ENCODE results near the gene ZFP36L1. TPM values are rescaled to one million over a fixed set of nuclear protein-coding genes. Genes with fewer than 3 reads are reported as not detected.

ZFP36L1 gene
- total and polyA plus RNA-seq, 7 donors, result 45.4 to 225 (median 117) TPM

DNA sequence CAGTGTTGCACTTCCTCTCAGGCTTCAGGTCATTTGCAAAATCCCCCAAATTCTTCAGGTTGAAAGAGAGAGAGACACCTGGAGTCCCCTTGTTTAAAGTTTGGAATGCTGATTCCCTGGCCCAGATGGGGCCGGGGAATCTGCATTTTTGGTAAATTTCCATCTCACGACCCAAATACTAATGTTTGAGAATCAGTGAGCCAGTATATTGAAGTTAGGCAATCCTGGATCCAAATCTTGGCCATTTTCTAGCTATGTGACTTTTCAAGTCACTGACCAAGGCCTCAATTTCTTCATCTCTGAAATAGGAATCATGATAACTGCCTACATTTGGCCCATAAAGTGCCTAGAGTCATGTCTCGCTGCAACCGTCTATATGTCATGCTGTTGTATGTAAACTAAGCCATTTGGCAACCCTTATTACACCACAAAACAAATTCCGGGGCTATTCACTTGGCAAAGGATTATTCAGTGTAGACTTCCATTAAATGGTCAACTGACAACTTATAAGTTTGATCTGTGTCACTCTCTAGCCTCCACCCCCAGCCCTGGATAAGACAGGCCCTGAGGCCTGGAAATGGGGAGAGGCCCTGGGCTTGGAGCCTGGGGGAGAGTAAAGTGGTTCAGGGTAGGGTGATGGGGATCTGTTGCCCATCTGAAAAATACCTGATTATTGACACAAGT is 3.7 kb upstream of the ZFP36L1 start:
- DNase-seq, result no peak
- H3K27ac ChIP-seq, result peak overlapping the region; percentile 100
- peaks cover 11% of the 10 kb centered on the region for H3K9me3 ChIP-seq
- ATAC-seq, result no peak
- no peaks in the 10 kb centered on the region for H3K4me1 ChIP-seq
- TF ChIP-seq, protein P1, sequence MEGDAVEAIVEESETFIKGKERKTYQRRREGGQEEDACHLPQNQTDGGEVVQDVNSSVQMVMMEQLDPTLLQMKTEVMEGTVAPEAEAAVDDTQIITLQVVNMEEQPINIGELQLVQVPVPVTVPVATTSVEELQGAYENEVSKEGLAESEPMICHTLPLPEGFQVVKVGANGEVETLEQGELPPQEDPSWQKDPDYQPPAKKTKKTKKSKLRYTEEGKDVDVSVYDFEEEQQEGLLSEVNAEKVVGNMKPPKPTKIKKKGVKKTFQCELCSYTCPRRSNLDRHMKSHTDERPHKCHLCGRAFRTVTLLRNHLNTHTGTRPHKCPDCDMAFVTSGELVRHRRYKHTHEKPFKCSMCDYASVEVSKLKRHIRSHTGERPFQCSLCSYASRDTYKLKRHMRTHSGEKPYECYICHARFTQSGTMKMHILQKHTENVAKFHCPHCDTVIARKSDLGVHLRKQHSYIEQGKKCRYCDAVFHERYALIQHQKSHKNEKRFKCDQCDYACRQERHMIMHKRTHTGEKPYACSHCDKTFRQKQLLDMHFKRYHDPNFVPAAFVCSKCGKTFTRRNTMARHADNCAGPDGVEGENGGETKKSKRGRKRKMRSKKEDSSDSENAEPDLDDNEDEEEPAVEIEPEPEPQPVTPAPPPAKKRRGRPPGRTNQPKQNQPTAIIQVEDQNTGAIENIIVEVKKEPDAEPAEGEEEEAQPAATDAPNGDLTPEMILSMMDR (IDR thresholded peaks at IDR 0.05), result no peak
- intact Hi-C loops (cut with DNase I), result loop anchor here (1.0 to 2.0 kb wide), 2 partner anchors 16 to 20 kb away; no protein-coding TSS in a partner anchor
- peaks cover 0 to 9% of the 10 kb centered on the region in 2 donors for H3K36me3 ChIP-seq (ENCODE audit: insufficient read depth in 1 of 2, low read depth in 1 of 2)
- no peaks in the 10 kb centered on the region for H3K27me3 ChIP-seq (ENCODE audit: insufficient read depth in 3 of 3, low read length in 2 of 3)
- peak overlapping the region; percentile 91 for H3K4me3 ChIP-seq
- 58 to 71% (median 60%) methylated on average over 5 of the region's 5 CpGs for WGBS, 3 donors

DNA sequence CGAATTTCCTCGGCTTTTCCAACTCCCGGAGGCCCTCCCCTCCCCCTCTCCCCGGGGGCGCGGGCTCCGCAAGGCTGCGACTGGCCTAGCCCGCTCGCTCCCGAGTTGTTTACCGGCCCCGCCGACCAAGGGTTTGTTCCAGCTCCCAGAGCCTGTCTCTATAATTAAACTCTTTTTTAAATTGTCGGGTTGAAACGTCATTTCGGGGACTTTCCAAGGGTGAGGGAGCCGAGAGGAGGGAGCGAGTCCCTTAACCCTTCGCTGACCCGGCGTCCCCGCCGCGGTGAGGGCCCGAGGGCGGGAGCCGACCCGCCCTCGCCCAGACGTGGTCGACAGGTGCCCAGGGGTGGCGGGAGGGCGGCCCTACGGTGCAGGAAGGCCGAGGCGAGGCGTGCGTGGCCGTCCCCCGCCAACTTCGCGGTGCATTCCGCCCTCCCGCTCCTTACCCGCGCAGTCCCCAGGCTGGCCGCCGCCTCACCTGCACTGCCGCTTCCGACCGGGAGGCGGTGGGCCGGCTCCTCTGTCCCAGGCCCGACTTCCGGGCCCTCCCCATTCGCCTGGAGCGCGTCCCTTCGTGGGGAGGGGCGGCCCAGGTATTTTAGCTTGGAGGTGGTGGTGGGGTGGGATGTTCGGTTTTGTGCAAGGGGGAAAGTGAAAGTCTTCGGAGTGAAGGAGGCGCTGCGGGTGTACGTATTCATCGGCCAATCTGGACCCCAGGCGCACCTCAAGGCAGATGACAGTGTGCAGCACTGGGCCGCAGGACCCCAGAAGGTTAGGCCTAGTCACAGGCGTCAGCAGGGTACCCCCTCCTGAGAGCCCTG is 2.9 kb upstream of the ZFP36L1 start:
- DNase-seq (peak; percentile 85 to 93), ATAC-seq (peak; percentile 59 to 64 (median 62))
- Histone ChIP-seq H3K36me3 (ENCODE audit: insufficient read depth in 1 of 2, low read depth in 1 of 2) (peaks cover 5 to 17% of the 10 kb centered on the region in 2 donors), H3K27me3 (ENCODE audit: insufficient read depth in 3 of 3, low read length in 2 of 3) (no peaks in the 10 kb centered on the region), H3K4me1 (no peaks in the 10 kb centered on the region), H3K27ac (peak overlapping the region; percentile 100), H3K9me3 (peaks cover 3% of the 10 kb centered on the region), H3K4me3 (peak overlapping the region; percentile 91)
- 2 to 3% (median 2%) methylated on average over 61 to 70 of the region's 70 CpGs for WGBS, 3 donors
- TF ChIP-seq, protein P1 (IDR thresholded peaks at IDR 0.05), result peak; percentile 80
- intact Hi-C loops (cut with DNase I), result loop anchor here (1.0 to 2.0 kb wide), 2 partner anchors 17 to 20 kb away; no protein-coding TSS in a partner anchor

DNA sequence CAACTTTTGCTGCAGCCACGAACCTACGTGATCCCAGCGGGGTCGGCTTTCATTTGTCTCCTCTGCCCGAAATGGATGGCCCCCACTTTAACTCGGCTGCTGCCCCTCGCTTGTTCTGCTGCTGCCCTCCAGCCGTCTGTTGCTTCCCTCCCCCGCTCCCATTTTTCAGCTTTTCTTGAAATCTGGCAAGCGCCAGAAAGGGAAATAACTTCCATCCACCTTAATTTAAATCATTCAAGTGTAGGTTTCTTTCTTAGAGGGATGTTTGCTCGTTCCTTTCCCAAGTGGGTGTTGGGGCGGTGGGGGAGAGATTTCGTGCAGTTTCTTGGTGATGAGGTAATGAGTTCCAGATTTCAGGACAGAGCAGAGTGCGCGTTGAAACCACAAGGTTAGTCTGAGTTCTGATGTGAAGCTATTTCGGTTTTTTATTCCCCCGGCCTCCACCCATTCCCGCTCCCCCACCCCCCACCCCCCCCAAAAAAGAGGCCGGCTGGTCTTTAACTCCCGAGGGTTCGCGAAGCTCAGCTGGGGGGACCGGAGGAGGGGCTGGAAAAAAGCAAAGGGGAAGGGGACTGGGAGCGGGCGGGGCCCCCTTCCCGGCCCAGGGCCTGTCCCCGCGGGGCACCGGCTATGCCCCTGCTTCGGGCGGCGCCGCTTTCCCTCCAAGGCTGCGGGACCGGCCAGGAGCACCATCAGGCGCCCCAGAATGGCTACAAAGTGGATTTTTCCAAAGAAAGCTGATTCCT is 2.2 kb upstream of the ZFP36L1 start:
- peak; percentile 6 to 17 (median 10) for ATAC-seq
- intact Hi-C loops (cut with DNase I), result loop anchor here (5.0 kb wide), 3 partner anchors 248 to 653 kb away; no protein-coding TSS in a partner anchor
- Histone ChIP-seq H3K4me3 (peak overlapping the region; percentile 91), H3K36me3 (ENCODE audit: insufficient read depth in 1 of 2, low read depth in 1 of 2) (peaks cover 13 to 24% of the 10 kb centered on the region in 2 donors), H3K27ac (peak overlapping the region; percentile 100), H3K4me1 (no peaks in the 10 kb centered on the region), H3K27me3 (ENCODE audit: insufficient read depth in 3 of 3, low read length in 2 of 3) (no peaks in the 10 kb centered on the region), H3K9me3 (peaks cover 3% of the 10 kb centered on the region)
- WGBS, 3 donors, result 0 to 1% (median 0%) methylated on average over 24 to 36 of the region's 36 CpGs
- DNase-seq, result no peak
- TF ChIP-seq, protein P1 (IDR thresholded peaks at IDR 0.05), result no peak

DNA sequence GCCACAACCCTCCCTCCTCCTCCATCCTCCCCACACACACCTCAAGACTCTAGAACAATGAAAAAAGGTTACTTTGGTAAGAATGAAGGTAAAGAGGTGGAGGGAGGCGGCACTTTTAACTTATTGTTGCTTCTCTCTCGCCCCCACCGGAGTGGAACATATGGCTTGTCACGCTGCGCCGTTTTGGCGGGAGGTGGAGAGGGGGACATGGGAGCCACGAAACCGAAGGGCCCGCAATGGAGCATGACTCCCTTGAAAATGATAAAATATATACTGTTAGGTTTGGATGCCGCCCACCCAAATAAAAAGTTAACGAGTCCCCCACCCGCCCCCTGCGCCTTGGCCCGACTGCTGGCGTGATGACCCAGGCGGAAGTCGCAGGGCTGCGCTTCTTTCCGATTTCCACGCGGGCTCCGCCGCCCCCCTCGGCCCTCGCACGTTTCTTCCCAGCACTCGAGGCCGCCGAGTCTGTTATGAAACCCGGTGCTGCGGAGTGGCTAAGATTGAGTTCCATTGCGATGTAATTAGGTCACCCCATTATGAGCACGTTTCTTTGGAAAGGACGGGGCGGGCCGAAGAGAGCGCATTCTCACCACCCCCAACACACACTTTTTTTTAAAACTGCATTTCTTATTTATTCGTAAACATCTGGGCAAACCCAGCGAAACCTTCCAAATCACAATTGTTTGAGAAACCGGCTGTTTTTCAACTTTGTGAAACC is 1.4 kb upstream of the ZFP36L1 start:
- Histone ChIP-seq H3K4me3 (peak overlapping the region; percentile 91), H3K27ac (peak overlapping the region; percentile 100), H3K27me3 (ENCODE audit: insufficient read depth in 3 of 3, low read length in 2 of 3) (no peaks in the 10 kb centered on the region), H3K4me1 (no peaks in the 10 kb centered on the region), H3K36me3 (ENCODE audit: insufficient read depth in 1 of 2, low read depth in 1 of 2) (peaks cover 21 to 32% of the 10 kb centered on the region in 2 donors), H3K9me3 (peaks cover 3% of the 10 kb centered on the region)
- ATAC-seq (peak; percentile 55 to 65 (median 62)), DNase-seq (peak; percentile 92 to 95)
- intact Hi-C loops (cut with DNase I), result loop anchor here (5.0 kb wide), 3 partner anchors 247 to 652 kb away; no protein-coding TSS in a partner anchor
- WGBS, 3 donors, result 0 to 1% (median 0%) methylated on average over 41 of the region's 41 CpGs
- TF ChIP-seq, protein P1 (IDR thresholded peaks at IDR 0.05), result no peak
